ENCODE results near the gene TNIK. TPM values are rescaled to one million over a fixed set of nuclear protein-coding genes. Genes with fewer than 3 reads are reported as not detected.

The TNIK gene
- polyA plus RNA-seq, 1 of the 3 experiments (the other 2 are of a cell fraction), result 19.4 TPM

GRCh38 chr3:171248426-171249111 lies 211.6 kb downstream of the TNIK start:
- no peaks in the 10 kb centered on the region for H3K36me3 ChIP-seq (replicated peaks in 1 of 2; ENCODE audit: control insufficient read depth in 1 of 2, insufficient read depth in 2 of 2, low read length in 1 of 2)
- no peak overlapping the region for H3K4me3 ChIP-seq (ENCODE audit: low read depth in 2 of 2, low read length in 1 of 2)
- peaks cover 0 to 3% of the 10 kb centered on the region in 2 experiments; a peak in 2 of 4 replicates for H3K4me1 ChIP-seq (ENCODE audit: control insufficient read depth in 1 of 2, insufficient read depth in 2 of 2, low read depth in 1 of 2, low read length in 1 of 2)
- no peaks in the 10 kb centered on the region for H4K20me1 ChIP-seq (ENCODE audit: insufficient read depth)
- TF ChIP-seq GATA2 (CRISPR knock-in tag; IDR thresholded peaks at IDR 0.05) (no peak), RXRA (IDR thresholded peaks at IDR 0.05; ENCODE audit: borderline replicate concordance, low read depth) (no peak), TAF1 (IDR thresholded peaks at IDR 0.05; ENCODE audit: borderline replicate concordance, low read depth, low read length) (no peak), USF2 (IDR thresholded peaks at IDR 0.05; ENCODE audit: borderline replicate concordance, low read depth, low read length) (no peak), RFX5 (IDR thresholded peaks at IDR 0.05; ENCODE audit: low read length) (no peak), FOXM1 (IDR thresholded peaks at IDR 0.05; ENCODE audit: low read depth) (no peak), RAD21 (IDR thresholded peaks at IDR 0.05; ENCODE audit: low read length) (no peak), RCOR1 (IDR thresholded peaks at IDR 0.05; ENCODE audit: low read length) (no peak)
- H3K9me2 ChIP-seq, result no peaks in the 10 kb centered on the region
- H3K79me2 ChIP-seq (ENCODE audit: insufficient read depth), result peaks cover 17% of the 10 kb centered on the region; the same call in 1 of the 2 replicates
- CTCF ChIA-PET, result no interaction called here
- H3K27ac ChIP-seq (ENCODE audit: low read depth in 2 of 2, low read length in 1 of 2), result peak overlapping the region in 1 of 2 experiments; percentile 39; a peak in 1 of 4 replicates
- H3F3A ChIP-seq (replicated peaks; ENCODE audit: insufficient read depth), result no peaks in the 10 kb centered on the region
- no peak overlapping the region for H3K4me2 ChIP-seq
- 57% methylated on average over 4 of the region's 4 CpGs for WGBS (ENCODE audit: low lambda C conversion rate)
- no peak for DNase-seq
- H3K27me3 ChIP-seq (ENCODE audit: insufficient read depth), result no peaks in the 10 kb centered on the region
- no peak overlapping the region for H3K9ac ChIP-seq
- H2AFZ ChIP-seq (ENCODE audit: low read depth), result no peak overlapping the region
- POLR2A ChIA-PET, result no interaction called here
- H3K9me3 ChIP-seq, result no peaks in the 10 kb centered on the region

GRCh38 chr3:171245796-171246765 lies 214.1 kb downstream of the TNIK start:
- Histone ChIP-seq H3K4me3 (ENCODE audit: low read depth in 2 of 2, low read length in 1 of 2) (no peak overlapping the region), H3K79me2 (ENCODE audit: insufficient read depth) (peaks cover 12% of the 10 kb centered on the region; the same call in 1 of the 2 replicates), H3K9me2 (no peaks in the 10 kb centered on the region), H2AFZ (ENCODE audit: low read depth) (no peak overlapping the region), H3K9me3 (no peaks in the 10 kb centered on the region), H3K27me3 (ENCODE audit: insufficient read depth) (no peaks in the 10 kb centered on the region), H3F3A (replicated peaks; ENCODE audit: insufficient read depth) (peaks cover 4% of the 10 kb centered on the region), H3K9ac (no peak overlapping the region), H3K27ac (ENCODE audit: low read depth in 2 of 2, low read length in 1 of 2) (no peak overlapping the region), H3K4me2 (no peak overlapping the region), H3K36me3 (replicated peaks in 1 of 2; ENCODE audit: control insufficient read depth in 1 of 2, insufficient read depth in 2 of 2, low read length in 1 of 2) (no peaks in the 10 kb centered on the region), H3K4me1 (ENCODE audit: control insufficient read depth in 1 of 2, insufficient read depth in 2 of 2, low read depth in 1 of 2, low read length in 1 of 2) (peaks cover 0 to 3% of the 10 kb centered on the region in 2 experiments; a peak in 2 of 4 replicates), H4K20me1 (ENCODE audit: insufficient read depth) (no peaks in the 10 kb centered on the region)
- DNase-seq, result no peak
- ChIA-PET CTCF (no interaction called here), POLR2A (no interaction called here)
- 95% methylated on average over 4 of the region's 4 CpGs for WGBS (ENCODE audit: low lambda C conversion rate)
- TF ChIP-seq PBX3 (IDR thresholded peaks at IDR 0.05), result no peak
- TF ChIP-seq REST (IDR thresholded peaks at IDR 0.05; ENCODE audit: low read depth, low read length), result no peak
- no peak for TF ChIP-seq CTCF (IDR thresholded peaks at IDR 0.05)
- TF ChIP-seq RFX5 (IDR thresholded peaks at IDR 0.05; ENCODE audit: low read length), result no peak
- TF ChIP-seq NRF1 (IDR thresholded peaks at IDR 0.05; ENCODE audit: low read depth, low read length), result no peak
- TF ChIP-seq RCOR1 (IDR thresholded peaks at IDR 0.05; ENCODE audit: low read length), result no peak
- no peak for TF ChIP-seq FOXJ3 (CRISPR knock-in tag; IDR thresholded peaks at IDR 0.05)
- TF ChIP-seq GATA2 (CRISPR knock-in tag; IDR thresholded peaks at IDR 0.05), result no peak
- no peak for TF ChIP-seq EZH2phosphoT487 (IDR thresholded peaks at IDR 0.05; ENCODE audit: borderline replicate concordance, low read depth)
- no peak for TF ChIP-seq YY1 (IDR thresholded peaks at IDR 0.05; ENCODE audit: low read depth)
- no peak for TF ChIP-seq CHD2 (IDR thresholded peaks at IDR 0.05; ENCODE audit: low read length, partially characterized antibody)
- TF ChIP-seq FOXM1 (IDR thresholded peaks at IDR 0.05; ENCODE audit: low read depth), result no peak
- no peak for TF ChIP-seq ELF1 (IDR thresholded peaks at IDR 0.05)
